ENCODE data around the gene ASIC4. TPM values are rescaled to one million over a fixed set of nuclear protein-coding genes. Genes with fewer than 3 reads are reported as not detected.

The ASIC4 gene
- total and polyA plus RNA-seq, 2 of the 8 experiments (the other 6 are each of a cell fraction or from before 2014, with no cell fraction given), result 0.12 to 0.22 TPM

GRCh38 chr2:219494952-219495530 lies 19.2 kb upstream of the ASIC4 start:
- H3K27me3 ChIP-seq (replicated peaks in 1 of 4; ENCODE audit: control insufficient read depth in 3 of 4, extremely low read depth in 1 of 4, insufficient read depth in 3 of 4, low read length in 3 of 4), result peaks cover 20 to 44% (median 33%) of the 10 kb centered on the region in 4 experiments
- H3K79me1 ChIP-seq (ENCODE audit: low read depth, low read length), result no peaks in the 10 kb centered on the region
- H2AFZ ChIP-seq (ENCODE audit: low read length), result no peak overlapping the region
- no peak overlapping the region for H3K4me3 ChIP-seq (ENCODE audit: extremely low read depth in 1 of 4, insufficient read depth in 2 of 4, low read depth in 3 of 4, low read length in 4 of 4)
- H3K36me3 ChIP-seq (ENCODE audit: control insufficient read depth in 2 of 4, insufficient read depth in 4 of 4, low read length in 3 of 4), result no peaks in the 10 kb centered on the region
- DNase-seq (ENCODE audit: low read depth in 1 of 2, low spot score in 2 of 2) (no peak), FAIRE-seq (no peak)
- no peak overlapping the region for H4K91ac ChIP-seq (replicated peaks; ENCODE audit: insufficient read length, low read length)
- H2AK5ac ChIP-seq (ENCODE audit: low read depth, low read length), result no peak overlapping the region
- no peak overlapping the region for H4K5ac ChIP-seq (ENCODE audit: insufficient read length, low read depth, low read length)
- H2BK15ac ChIP-seq (ENCODE audit: low read length), result no peak overlapping the region; the same call in 1 of the 2 replicates
- H3K9me3 ChIP-seq (ENCODE audit: insufficient read depth in 2 of 2, low read depth in 1 of 2, low read length in 1 of 2), result no peaks in the 10 kb centered on the region
- no peak overlapping the region for H3K56ac ChIP-seq (replicated peaks; ENCODE audit: insufficient read length, low read depth, low read length)
- no peak overlapping the region for H3K14ac ChIP-seq (ENCODE audit: insufficient read length)
- no peak overlapping the region for H2BK20ac ChIP-seq (ENCODE audit: low read length)
- no peak overlapping the region for H2BK5ac ChIP-seq (ENCODE audit: low read depth, low read length)
- H3K4me2 ChIP-seq (ENCODE audit: insufficient read depth in 1 of 2, low read depth in 2 of 2, low read length in 2 of 2), result no peak overlapping the region; a peak in 1 of 4 replicates
- 68% methylated on average over 10 of the region's 10 CpGs; no CpG with 5 or more reads in 1 of the 2 experiments for WGBS, 2 experiments (ENCODE audit: extremely low coverage in 1 of 2, insufficient coverage in 1 of 2, insufficient read length in 1 of 2, insufficient replicate concordance in 2 of 2, low coverage in 1 of 2, low lambda C conversion rate in 2 of 2, missing lambda C conversion rate in 1 of 2)
- H3K9ac ChIP-seq (replicated peaks in 1 of 4; ENCODE audit: extremely low read depth in 1 of 4, low read depth in 3 of 4, low read length in 3 of 4), result no peak overlapping the region
- H3K27ac ChIP-seq (ENCODE audit: low read depth, low read length), result no peak overlapping the region
- CTCF ChIA-PET (ENCODE audit: partially characterized antibody), result interaction anchor here (0.6 to 113.1 kb wide), 29 partner anchors 6 to 744 kb away, joined by 3 to 7248 read pairs (median 4); partner anchors contain the start of genes ASIC4, CHPF, DES and DNPEP
- POLR2A ChIA-PET (ENCODE audit: partially characterized antibody), result interaction anchor here (0.8 to 19.9 kb wide), 12 partner anchors 11 to 76 kb away, joined by 3 to 216 read pairs (median 5); partner anchors contain the start of genes ASIC4, CHPF and TMEM198
- H3K79me2 ChIP-seq (ENCODE audit: control insufficient read depth in 1 of 2, insufficient read depth in 2 of 2, low read length in 2 of 2), result no peaks in the 10 kb centered on the region
- H4K20me1 ChIP-seq (replicated peaks in 1 of 2; ENCODE audit: control insufficient read depth in 1 of 2, insufficient read depth in 2 of 2, low read length in 2 of 2), result no peaks in the 10 kb centered on the region
- H2BK120ac ChIP-seq (replicated peaks; ENCODE audit: low read depth, low read length), result no peak overlapping the region
- no peak overlapping the region for H3K18ac ChIP-seq (ENCODE audit: extremely low read depth, low read length)
- H3K4ac ChIP-seq (replicated peaks; ENCODE audit: insufficient read length, low read depth, low read length), result no peak overlapping the region
- no peak overlapping the region for H2BK12ac ChIP-seq (ENCODE audit: low read depth, low read length)
- peaks cover 24% of the 10 kb centered on the region for H3K23me2 ChIP-seq (ENCODE audit: low read depth, low read length)
- H4K8ac ChIP-seq (ENCODE audit: extremely low read depth, insufficient read depth, low read length), result no peak overlapping the region
- no peak overlapping the region for H3K23ac ChIP-seq (ENCODE audit: insufficient read length)
- H3K4me1 ChIP-seq (replicated peaks in 1 of 4; ENCODE audit: control insufficient read depth in 3 of 4, insufficient read depth in 4 of 4, low read length in 3 of 4), result peaks cover 5 to 36% (median 23%) of the 10 kb centered on the region in 4 experiments
- TF ChIP-seq MAFK (IDR thresholded peaks at IDR 0.05; ENCODE audit: low read depth, low read length) (no peak), TBP (IDR thresholded peaks at IDR 0.05; ENCODE audit: low read depth, low read length) (no peak), CBX5 (IDR thresholded peaks at IDR 0.05; ENCODE audit: low read depth, low read length) (no peak), KDM5A (IDR thresholded peaks at IDR 0.05; ENCODE audit: low read length) (no peak), ASH2L (IDR thresholded peaks at IDR 0.05; ENCODE audit: low read length) (no peak), RBBP5 (IDR thresholded peaks at IDR 0.05; ENCODE audit: borderline replicate concordance, low read depth, low read length) (no peak), SP2 (IDR thresholded peaks at IDR 0.05; ENCODE audit: low read length) (no peak), GABPA (IDR thresholded peaks at IDR 0.05; ENCODE audit: borderline replicate concordance, insufficient read depth, low read length) (no peak)
